Left ventricle myocardium inferior (tissue), 1 donor: ENCODE results near the gene TPMT. TPM values are rescaled to one million over a fixed set of nuclear protein-coding genes. Genes with fewer than 3 reads are reported as not detected.

Source experiments
- DNase-seq: peaks from one replicate; pipeline ENCODE4 v3.0.0-alpha.2; 2020
- H3K27ac ChIP-seq: fragments of 200-600 bp; replicated peaks from 2 replicates; pipeline ENCODE4 v1.8.0; 2021
- H3K27me3 ChIP-seq: fragments of 200-600 bp; 2 replicates; pipeline ENCODE4 v1.8.0; 2021; ENCODE audit warnings: low read depth
- H3K36me3 ChIP-seq: fragments of 200-600 bp; 2 replicates; pipeline ENCODE4 v1.8.0; 2021
- H3K4me1 ChIP-seq: fragments of 200-600 bp; 2 replicates; pipeline ENCODE4 v1.8.0; 2021
- H3K4me3 ChIP-seq: fragments of 200-600 bp; 2 replicates; pipeline ENCODE4 v1.8.0; 2021; ENCODE audit warnings: mild to moderate bottlenecking, moderate library complexity
- H3K9me3 ChIP-seq: fragments of 200-600 bp; replicated peaks from 2 replicates; pipeline ENCODE4 v1.8.0; 2021
- CTCF ChIP-seq: fragments of 200-600 bp; IDR thresholded peaks from 2 replicates; pipeline ENCODE4 v1.8.0; 2021; ENCODE audit warnings: antibody characterized with exemption, mild to moderate bottlenecking, borderline replicate concordance
- intact Hi-C: fragments of 100-400 bp; cut with micrococcal nuclease; formaldehyde crosslinking; loops from one replicate; pipeline ENCODE4 v1.11.0; 2022
- total RNA-seq: library from RNA; stranded (reverse); fragmentation: NEBNext Ultra II Directional; extraction: Animal tissue kit (Norgen Biotek cat#: 25700); gene quantifications from one replicate; pipeline ENCODE4 v1.2.1, GENCODE V29; 2021
- donor health status: DM: no; HTN: yes; CAD: no; lungs with severe emphysema.

TPMT gene
- total RNA-seq, 1 donor from 2014 or later: 14.1 TPM

DNA sequence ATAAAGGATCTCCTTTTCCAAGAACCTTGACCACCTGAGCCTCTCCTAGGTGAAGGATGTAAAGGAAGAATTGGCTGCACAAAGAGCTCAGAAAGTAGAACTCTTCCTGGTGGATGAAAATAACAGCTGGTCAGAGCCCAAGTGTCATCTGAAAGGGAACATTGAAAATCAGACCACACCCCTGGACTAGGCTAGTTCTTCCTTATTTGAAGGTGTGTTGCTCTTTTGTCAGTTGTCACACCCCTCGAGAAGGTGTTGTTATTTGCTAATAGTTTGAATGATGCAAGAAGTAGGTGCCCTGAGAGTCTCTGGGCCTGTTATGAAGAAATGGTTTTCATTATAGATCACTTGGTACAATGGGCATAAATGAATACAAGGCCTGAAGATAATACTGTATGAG is 63.5 kb downstream of the TPMT start:
- H3K27me3 ChIP-seq: no peaks in the 10 kb centered on the region
- H3K27ac ChIP-seq: no peak overlapping the region
- intact Hi-C loops: no loop called here
- H3K4me1 ChIP-seq: no peaks in the 10 kb centered on the region
- H3K9me3 ChIP-seq: peaks cover 16% of the 10 kb centered on the region
- TF ChIP-seq CTCF: no peak
- no peaks in the 10 kb centered on the region for H3K36me3 ChIP-seq
- DNase-seq: no peak
- H3K4me3 ChIP-seq: no peak overlapping the region

GRCh38 chr6:18090349-18090786 is 64.5 kb downstream of the TPMT start:
- H3K27ac ChIP-seq: no peak overlapping the region
- H3K9me3 ChIP-seq: peaks cover 16% of the 10 kb centered on the region
- no peak for DNase-seq
- H3K36me3 ChIP-seq: no peaks in the 10 kb centered on the region
- TF ChIP-seq CTCF: no peak
- intact Hi-C loops: no loop called here
- H3K4me1 ChIP-seq: no peaks in the 10 kb centered on the region
- no peaks in the 10 kb centered on the region for H3K27me3 ChIP-seq
- H3K4me3 ChIP-seq: no peak overlapping the region

DNA sequence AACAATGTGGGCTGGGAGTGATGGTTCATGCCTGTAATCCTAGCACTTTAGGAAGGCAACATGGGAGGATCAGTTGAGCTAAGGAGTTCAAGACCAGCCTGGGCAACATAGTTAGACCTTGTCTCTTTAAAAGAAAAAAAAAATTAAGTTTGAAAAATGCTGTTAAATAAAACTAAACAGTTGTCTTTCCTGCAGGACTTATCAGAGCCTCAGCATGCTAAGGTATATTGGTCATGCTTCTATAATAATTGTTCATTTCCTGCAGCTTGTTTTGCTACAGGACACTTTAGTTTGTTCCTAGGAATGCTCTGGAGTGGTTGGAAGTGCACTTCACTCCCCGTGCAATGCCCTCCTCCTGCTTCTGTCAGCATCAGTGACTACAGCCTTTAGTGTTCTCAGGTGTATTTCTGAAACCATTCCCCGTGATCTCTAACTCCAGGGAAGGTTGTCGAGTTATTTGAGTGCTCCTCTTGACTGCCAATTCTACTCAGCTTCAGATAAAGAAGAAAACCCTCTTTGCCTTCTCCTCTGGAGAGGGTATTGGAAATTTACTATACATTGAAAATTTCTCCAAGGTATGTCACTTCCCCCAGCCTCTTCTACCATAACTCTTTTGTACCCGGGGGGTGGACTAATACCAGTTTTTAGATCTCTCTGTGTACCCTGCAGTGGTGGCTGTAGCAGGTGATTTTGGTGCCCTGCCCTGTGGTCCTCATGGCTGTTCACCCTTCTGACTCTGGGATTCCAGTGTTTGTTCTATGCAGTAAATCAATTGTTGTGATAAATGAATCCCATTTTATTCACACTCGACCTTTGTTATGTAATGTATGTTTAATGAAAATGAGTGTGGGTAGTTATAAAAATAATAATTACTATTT is 66.2 kb downstream of the TPMT start:
- Histone ChIP-seq H3K4me3 (no peak overlapping the region), H3K27ac (no peak overlapping the region), H3K4me1 (no peaks in the 10 kb centered on the region), H3K9me3 (peaks cover 16% of the 10 kb centered on the region), H3K36me3 (no peaks in the 10 kb centered on the region), H3K27me3 (no peaks in the 10 kb centered on the region)
- TF ChIP-seq CTCF: no peak
- DNase-seq: no peak
- intact Hi-C loops: no loop called here

DNA sequence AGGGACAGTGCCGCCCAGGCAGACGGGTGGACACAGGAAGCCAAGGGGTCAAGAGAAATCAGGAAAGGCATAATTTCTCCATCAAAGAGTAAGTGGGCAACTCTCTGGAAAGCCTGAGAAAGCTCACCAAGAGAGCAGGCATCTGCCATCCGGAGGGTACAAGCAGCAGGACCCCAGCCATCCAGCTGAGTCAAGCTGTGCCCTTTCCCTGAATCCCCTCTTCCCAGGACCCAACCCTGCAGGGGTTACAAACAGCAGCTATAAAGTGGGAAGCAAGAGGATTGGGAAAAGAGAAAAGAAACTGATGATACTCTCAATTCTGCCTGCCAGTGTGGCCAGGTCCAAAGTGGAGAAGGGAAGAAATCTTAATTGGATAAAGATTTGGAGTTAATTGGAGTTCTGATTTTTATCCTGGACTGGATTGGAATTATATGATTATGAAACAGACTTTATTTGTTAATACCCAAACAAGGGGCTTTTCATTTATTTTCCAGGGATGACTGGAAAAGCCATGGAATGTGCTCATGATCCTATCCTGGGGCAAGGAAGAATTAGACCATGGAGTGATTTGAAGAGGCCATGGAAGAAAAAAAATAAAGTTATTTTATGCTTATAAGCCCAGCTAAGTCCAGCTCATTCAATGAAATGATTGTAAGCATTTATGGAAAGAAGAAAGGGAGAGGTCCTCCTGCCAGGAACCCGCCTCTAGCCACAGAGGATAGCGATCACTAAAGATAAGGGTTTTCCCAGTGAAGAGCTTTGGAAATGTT is 67.3 kb downstream of the TPMT start:
- TF ChIP-seq CTCF: no peak
- DNase-seq: no peak
- no peaks in the 10 kb centered on the region for H3K36me3 ChIP-seq
- no peaks in the 10 kb centered on the region for H3K27me3 ChIP-seq
- H3K27ac ChIP-seq: no peak overlapping the region
- H3K4me3 ChIP-seq: no peak overlapping the region
- intact Hi-C loops: no loop called here
- peaks cover 16% of the 10 kb centered on the region for H3K9me3 ChIP-seq
- no peaks in the 10 kb centered on the region for H3K4me1 ChIP-seq

GRCh38 chr6:18081025-18081668 is 73.7 kb downstream of the TPMT start:
- no peaks in the 10 kb centered on the region for H3K4me1 ChIP-seq
- intact Hi-C loops: no loop called here
- no peak for TF ChIP-seq CTCF
- no peaks in the 10 kb centered on the region for H3K9me3 ChIP-seq
- no peak for DNase-seq
- H3K36me3 ChIP-seq: no peaks in the 10 kb centered on the region
- no peaks in the 10 kb centered on the region for H3K27me3 ChIP-seq
- no peak overlapping the region for H3K27ac ChIP-seq
- H3K4me3 ChIP-seq: no peak overlapping the region
